RPMI7951 (cell line): ENCODE measurements around the gene FOLR1. TPM values are rescaled to one million over a fixed set of nuclear protein-coding genes. Genes with fewer than 3 reads are reported as not detected.

Experiments
- DNase-seq: peaks from one replicate; pipeline ENCODE4 v3.0.0-alpha.2; 2012; ENCODE audit warnings: low read depth
- total RNA-seq: library from RNA; depleted of rRNA; stranded (reverse); fragments of >200 nt; shearing (Covaris generic); gene quantifications from 2 replicates; pipeline ENCODE4 v1.2.3, GENCODE V29; 2014

FOLR1 gene
- total RNA-seq, 1 experiment from 2014 or later = not detected

DNA sequence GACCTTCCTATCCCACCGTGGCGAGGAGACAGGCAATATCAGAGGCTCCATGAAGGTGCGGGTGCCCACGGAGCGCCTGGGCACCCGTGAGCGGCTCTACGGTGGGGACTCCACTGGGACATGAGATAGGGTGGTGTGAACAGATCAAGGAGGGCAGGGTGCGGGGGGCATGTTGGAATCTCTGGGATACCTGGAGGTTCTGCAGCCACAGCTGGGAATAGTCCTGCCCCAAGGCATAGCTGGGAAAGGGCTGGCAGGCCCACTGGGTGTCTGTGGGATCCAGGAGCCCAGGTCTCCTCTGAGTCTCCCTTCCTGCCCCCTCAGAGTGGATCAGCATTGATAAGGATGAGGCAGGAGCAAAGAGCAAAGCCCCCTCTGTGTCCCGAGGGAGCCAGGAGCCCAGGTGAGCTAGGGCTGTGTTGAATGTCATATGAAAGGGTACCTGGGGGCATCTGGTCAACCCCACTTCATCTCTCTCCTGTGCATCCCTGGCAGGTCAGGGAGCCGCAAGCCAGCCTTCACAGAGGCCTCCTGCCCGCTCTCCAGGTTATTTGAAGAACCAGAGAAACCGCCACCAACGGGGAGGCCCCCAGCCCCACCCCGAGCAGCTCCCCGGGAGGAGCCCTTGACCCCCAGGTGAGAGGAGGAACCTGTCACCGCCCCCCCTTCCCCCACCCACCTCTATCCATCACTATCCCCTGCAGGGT lies 43.6 kb downstream of the FOLR1 start:
- DNase-seq = no peak

DNA sequence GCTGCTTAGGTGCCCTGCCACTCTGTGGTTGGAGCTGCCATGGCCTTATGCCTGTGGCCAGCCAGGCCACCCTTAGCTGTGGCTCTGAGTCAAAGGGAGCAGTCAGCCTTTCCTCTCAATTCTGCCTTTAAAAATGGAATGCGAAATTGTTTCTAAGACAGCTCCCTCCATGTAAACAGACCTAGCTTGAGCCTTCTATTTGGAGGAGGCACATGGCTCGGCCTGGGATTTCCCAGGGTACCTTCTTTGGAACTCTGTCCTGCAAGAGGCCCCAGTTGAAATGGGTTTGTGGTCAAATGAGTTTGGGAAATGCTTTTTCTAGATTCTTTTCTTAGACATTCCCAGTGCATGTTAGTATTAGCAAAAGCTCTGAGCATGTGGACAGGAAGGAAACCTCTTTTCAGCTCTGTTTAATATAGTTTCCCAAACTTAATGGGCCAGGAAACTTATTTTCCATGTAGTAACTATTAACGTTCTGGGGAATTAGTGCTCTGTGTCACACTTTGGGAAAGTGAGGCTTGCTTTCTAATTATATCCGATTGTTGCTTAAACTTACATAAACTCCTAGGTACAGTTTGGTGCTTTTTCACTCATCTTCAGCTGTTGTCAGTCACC lies 44.2 kb downstream of the FOLR1 start:
- DNase-seq = no peak

DNA sequence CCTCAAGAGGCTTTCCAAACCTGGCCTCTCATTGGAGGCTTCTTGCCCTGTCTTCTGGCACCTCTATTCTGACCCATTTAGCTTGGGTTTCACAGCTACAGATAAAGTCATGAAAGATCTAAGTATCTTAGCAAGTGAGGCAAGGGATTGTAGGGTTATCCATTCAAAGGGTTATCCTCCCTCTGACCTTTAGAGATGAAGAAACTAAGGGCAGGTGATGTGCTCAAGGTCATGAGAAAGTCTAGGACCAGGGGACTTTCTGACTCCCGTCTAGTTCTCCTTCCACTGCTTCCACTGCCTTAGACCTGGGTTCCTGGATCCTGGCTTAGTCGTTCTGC lies 44.8 kb downstream of the FOLR1 start:
- DNase-seq = no peak

DNA sequence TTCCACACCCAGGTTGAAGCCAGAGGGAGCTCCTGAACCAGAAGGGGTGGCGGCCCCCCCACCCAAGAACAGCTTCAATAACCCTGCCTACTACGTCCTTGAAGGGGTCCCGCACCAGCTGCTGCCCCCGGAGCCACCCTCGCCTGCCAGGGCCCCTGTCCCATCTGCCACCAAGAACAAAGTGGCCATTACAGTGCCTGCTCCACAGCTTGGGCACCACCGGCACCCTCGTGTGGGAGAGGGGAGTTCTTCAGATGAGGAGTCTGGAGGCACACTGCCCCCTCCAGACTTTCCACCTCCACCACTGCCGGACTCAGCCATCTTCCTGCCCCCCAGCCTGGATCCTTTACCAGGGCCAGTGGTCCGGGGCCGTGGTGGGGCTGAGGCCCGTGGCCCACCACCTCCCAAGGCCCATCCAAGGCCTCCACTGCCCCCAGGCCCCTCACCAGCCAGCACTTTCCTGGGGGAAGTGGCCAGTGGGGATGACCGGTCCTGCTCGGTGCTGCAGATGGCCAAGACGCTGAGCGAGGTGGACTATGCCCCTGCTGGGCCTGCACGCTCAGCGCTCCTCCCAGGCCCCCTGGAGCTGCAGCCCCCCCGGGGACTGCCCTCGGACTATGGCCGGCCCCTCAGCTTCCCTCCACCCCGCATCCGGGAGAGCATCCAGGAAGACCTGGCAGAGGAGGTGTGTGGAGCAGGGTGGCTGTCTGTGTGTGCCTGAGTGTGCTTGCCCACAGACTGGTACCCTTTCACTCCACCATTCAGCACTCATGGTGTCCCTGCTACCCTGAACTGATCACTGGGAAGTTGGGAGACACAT lies 45.4 kb downstream of the FOLR1 start:
- no peak for DNase-seq

DNA sequence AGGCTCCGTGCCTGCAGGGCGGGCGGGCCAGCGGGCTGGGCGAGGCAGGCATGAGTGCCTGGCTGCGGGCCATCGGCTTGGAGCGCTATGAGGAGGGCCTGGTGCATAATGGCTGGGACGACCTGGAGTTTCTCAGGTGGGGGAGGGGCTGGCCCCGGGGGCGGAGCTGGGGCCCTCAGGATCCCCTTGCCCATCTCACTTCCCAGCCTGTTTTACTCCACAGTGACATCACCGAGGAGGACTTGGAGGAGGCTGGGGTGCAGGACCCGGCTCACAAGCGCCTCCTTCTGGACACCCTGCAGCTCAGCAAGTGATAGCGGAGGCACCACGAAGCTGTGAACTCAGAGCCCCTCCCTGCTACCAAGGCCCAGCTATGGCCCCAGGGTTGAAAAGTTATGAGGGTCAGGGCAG lies 46.1 kb downstream of the FOLR1 start:
- peak; percentile 43 for DNase-seq

DNA sequence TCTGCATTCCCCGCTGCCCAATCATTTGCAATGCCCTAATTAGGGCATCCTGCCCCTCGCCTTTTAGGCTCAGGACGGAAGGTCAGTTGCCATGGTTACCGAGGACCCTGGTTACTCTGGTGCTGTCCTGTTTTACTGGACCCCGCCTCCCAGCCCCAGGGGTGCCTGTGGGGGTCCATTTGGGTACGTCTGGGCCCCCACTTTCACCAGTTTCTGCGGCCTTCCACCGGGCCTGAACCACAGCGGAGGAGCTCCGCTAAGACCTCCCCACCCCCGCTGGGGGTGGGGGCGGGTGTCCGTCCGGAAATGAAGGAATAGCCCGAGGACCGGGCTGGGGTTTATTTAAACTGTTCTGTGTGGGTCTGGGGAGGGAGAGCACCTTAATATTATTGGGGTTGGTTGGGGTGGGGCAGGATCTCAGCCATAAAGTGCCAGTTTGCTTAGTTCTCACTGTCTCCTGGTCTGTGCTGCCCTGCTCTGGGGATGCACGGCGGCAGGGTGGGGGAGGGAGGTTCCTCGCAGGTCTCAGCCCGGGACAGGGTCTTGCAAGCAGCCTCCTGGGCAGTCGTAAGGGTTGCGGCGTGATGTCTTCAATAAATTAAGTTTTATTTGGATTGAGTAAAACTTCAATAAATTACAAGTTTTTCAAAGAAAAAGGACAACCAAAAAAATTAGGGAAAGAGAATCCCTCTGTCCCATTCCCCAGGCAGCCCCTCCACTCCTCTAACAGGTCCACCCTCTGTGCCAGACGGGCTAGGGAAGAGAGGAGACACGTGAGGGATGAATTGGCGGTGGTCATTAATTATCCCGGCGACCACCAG lies 46.8 kb downstream of the FOLR1 start:
- no peak for DNase-seq

DNA sequence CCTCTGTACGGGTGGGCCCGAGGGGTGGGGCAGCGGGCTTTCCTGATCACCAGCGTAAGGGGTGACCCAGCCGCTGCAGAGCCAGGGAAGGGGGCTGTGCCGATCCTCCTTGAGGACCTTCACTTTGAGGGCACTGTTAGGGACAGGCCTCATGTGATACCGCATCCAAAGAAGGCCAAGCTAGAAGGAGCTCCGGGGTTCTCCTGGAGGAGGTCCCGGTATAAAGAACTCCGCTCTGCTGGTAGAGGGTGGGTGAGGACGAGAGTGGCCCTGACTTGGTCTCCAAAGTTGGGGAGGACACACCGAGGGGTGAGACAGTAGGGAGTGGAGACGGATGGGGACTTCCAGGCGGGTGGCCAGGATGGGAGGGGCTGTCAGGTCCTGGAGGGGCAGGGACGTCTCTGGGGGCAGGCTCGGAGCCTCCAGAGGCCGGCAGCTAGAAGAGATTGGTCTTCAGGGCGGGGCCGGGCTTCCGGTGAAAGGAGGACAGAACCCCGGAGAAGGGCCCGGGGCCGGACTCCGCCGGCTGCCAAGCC lies 47.4 kb downstream of the FOLR1 start:
- DNase-seq = peak; percentile 79

DNA sequence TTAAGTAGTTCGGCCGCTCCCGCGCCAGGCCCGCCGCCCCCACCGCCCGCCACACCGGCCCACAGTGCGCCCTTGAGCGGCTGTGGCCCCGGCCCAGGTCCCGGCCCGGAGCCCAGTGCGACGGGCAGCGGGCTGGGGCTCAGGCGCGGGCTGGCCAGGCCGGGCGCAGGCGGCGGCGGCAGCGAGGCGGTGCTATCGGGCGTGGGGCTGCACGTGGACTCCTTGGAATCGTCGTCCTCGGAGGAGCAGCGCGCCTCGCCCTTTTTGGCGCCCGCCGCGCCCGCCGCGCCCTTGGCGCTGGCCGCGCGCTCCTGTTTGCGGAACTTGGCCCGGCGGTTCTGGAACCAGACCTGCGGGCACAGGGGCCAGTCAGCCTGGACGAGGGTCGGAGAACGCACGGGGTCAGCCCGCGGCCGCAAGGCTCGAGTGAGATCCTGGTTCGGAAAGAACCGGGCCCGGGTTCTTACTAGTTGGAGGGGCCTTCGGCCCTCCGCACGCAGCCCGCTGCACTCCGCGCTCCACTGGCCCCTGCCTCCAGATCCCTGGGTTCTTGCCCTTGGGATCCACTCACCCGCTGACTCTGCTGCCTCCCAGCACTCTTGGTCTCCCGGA lies 48.0 kb downstream of the FOLR1 start:
- DNase-seq = no peak

DNA sequence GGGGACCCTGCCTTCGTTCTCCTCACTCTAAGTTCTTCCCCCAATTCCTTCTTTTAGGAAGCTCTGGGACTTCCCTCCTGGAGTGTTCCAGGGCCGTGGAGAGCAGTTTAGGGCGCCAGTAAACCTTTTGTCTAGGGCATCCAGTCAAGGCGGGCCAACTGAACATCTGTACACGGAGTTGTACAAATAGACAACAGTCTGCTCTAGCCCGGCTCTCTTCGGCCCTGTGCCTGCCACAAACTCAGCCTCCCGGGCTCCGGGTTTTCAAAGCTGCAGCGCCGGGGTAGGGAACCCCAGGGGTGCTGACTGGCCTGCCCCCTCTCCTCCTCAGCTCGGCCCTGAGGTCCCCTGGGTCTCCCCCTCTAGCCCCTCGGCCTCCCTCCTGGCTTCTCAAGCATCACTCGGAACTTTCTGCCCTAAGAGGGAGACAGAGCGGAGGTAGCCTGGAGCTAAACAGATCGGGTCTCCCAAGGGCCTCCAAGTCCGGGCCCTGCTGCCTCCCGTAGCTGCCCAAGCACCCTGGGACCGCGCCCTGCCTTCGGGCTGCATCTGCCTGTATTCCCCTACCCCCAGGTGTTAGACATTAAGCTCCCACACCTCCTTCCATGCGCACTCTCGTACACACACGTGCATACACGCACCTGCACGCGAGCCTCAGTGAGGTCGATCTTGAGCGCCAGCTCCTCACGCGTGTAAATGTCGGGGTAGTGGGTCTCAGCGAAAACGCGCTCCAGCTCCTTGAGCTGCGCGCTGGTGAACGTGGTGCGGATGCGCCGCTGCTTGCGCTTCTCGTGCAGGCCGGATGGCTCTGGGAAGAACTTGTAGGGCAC lies 48.7 kb downstream of the FOLR1 start:
- no peak for DNase-seq

DNA sequence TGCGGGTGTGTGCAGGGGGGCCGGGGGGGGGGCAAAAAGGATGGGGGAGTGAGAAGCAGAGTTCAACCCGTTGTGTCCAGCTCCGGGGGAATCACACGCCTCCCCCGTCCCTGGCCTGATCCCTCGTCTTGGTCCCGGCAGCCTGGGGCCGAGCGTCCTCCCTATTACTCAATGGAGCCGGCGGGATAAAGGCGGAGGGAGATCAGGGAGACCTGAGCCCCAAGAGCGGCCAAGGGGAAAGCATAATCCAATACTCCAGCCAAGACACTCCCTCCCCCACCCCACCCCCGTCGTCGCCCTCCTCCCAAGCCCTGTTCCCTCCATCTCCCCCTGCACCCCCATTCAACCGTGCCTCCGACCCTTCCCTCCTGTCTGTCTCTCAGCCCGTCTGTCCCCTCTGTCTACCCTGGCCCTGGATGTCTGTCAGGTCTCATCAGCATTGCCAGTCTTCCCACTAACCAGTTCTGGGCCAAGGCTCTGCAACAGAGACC lies 49.4 kb downstream of the FOLR1 start:
- no peak for DNase-seq

DNA sequence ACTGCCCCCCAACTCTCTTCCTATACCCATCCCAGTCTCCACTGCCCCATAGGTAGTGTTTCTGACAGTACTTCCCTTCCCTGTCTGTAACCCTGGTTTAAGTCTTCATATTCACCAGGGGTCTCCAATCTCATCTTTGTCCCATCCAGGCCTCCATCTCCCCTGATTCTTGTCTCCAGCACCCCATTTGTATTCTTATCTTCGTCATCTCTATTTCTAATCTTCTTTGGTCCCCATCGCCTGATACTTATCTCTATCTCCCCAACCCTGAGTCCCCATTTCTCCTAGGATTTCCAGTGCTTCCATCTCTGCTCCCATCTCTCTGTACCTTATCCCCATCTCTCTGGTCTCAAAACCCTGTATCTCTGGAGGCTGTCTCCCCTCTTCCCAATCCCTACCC lies 50.2 kb downstream of the FOLR1 start:
- DNase-seq = no peak

DNA sequence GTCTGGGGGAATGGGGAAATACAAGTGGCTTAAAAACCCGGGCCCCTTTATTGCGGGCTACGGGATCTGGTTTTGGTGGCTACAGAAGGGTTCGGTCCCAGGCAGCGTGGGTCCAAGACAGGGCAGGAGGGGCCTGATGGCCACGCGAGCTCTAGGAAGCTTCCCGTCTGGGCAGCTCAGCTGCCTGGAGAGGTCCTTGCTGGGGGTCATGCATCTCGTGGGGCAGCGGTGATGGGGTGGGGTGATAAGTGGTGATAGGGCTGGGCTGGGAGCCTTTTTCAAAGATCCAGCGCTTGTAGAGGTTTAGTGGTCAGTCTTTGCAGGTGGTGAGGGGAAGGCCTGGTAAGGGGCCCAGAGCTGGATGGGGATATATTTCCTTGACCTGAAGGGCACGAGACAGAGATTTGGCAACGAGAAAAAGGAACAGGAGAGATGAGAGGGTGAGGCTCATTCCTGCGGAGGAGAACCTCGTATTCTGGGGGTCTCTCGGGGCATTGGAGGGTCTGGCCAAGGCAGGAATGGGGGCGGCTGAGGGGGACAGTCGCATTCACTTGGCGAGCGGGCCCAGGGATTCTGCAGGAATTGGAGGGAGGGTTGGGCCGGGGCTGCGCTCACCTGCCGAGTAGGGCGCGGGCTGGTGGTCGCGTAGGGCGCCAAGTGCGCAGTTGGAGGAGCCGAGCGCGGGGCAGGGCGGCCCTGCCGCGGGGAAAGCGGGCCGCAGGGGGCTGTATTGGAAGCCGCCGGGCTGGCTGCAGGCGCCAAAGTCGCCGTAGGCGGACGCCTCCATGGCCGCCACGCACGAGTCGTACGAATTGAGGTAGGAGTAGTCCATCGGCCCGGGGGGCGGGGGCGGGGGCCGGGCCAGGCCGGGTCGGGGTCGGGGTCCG lies 51.5 kb downstream of the FOLR1 start:
- no peak for DNase-seq

DNA sequence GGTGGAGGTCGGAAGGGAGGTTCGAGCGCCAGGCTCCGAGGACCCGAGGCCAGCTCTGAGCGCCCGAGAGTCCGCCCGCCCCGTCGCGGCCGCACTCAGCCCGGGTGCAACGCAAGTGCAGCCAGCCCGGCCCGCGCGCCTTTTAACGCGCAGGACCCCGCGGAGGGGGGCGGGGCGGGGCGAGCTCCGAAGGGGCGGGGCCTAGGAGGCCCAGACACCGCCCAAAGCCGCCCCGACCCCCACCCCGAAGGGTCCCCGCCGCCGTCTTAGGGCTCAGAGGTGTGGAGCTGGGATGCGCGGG lies 52.1 kb downstream of the FOLR1 start, which contains the start of gene PHOX2A:
Gene PHOX2A, minus strand, starts transcription at position 117 of the 301 bp plus-strand sequence. CDS start 172 bp downstream, outside the sequence.
- DNase-seq = no peak

DNA sequence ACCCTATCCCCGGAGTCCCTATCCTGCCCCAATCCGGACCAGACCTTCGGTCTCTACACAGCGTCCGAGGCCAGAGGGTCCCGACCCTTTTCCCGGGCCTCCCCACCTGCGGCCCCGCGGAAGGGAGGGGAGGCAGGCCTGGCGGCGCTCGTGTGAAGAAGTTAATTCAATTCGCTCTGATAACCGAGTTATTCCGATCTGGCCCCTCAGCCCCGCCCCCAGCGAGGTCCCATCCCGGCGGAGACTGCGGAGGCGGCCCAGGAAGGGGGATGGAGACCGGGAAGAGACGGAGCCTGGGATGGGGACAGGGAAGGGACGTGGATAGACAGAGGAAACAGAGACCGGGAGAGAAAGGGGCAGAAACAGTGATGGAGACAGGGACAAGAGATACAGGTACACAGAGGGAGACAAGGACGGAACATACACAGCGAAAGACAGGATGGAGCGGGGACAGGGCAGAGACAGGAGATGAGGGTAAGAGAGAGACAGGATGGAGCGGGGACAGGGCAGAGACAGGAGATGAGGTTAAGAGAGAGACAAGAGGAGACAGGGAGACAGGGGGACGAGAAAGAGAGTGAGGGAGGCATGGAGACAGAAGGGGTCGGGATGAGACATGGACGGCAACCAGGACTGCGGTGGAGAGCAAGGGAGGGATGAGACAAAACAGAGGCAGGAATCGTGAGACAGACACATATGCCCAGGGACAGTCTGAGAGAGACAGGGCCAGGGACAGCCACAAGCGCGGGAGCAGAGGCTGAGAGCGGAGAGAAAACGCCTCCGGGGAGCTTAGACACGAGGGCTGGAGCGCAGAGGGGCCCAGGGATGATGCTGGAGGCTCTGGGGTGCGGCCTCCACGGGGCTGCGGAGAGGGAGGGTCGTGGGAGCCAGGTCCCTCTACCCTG lies 52.7 kb downstream of the FOLR1 start:
- DNase-seq = no peak

DNA sequence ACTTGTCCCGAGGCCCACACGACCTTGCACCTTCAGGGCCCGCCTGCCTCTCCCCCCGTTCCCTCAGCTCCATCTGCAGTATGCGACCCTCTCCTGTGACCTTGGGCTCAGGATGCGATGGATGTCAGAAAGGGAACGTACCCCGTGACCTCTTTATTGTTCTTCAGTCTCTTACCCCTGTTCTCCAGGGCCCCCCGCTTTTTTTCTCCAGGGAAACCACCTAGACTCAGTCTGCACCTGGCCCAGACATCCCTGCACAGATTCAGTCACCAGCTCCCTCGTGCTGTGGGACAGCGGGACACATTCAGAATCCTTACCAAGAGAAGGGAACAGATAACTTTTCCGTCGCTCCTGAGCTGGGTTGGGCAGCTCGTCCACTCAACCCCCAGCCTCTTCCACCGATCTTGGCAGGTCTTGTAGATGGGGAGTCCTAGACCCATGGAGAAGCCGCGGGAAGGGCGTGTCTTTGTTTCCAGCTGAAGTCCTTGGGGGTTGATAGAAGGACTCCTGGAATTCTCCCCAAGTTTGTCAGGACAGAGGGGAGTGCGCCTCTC lies 53.4 kb downstream of the FOLR1 start:
- DNase-seq = no peak
